ENCODE data around the gene PPP4R3B. TPM values are rescaled to one million over a fixed set of nuclear protein-coding genes. Genes with fewer than 3 reads are reported as not detected.
"Not testable (repeated sequence)": the region's sequence is repeated elsewhere in the genome, so short reads cannot be mapped to it uniquely, and the experiment has no call there.

PPP4R3B gene
- total RNA-seq, 3 donors from 2014 or later, result 66.3 to 72.2 (median 71.2) TPM

- Mint-ChIP-seq H3K36me3 (ENCODE audit: insufficient read depth) (peaks cover 34% of the 10 kb centered on the region), H3K4me3 (no peak overlapping the region), H3K4me1 (ENCODE audit: low read depth) (peaks cover 58% of the 10 kb centered on the region), H3K27me3 (ENCODE audit: low read depth) (no peaks in the 10 kb centered on the region), H3K9me3 (no peaks in the 10 kb centered on the region)
- DNase-seq (no peak), ATAC-seq (no peak)
Observed at GRCh38 chr2:55609938-55610578, 7.4 kb downstream of the PPP4R3B start.

- DNase-seq (no peak), ATAC-seq (no peak)
- H3K9me3 Mint-ChIP-seq, result no peaks in the 10 kb centered on the region
- H3K4me1 Mint-ChIP-seq (ENCODE audit: low read depth), result peaks cover 61% of the 10 kb centered on the region
- H3K27me3 Mint-ChIP-seq (ENCODE audit: low read depth), result no peaks in the 10 kb centered on the region
- H3K4me3 Mint-ChIP-seq, result no peak overlapping the region
- peaks cover 32% of the 10 kb centered on the region for H3K36me3 Mint-ChIP-seq (ENCODE audit: insufficient read depth)
Observed at GRCh38 chr2:55609193-55609794, 8.1 kb downstream of the PPP4R3B start.

- Mint-ChIP-seq H3K9me3 (no peaks in the 10 kb centered on the region), H3K4me3 (no peak overlapping the region), H3K27me3 (ENCODE audit: low read depth) (no peaks in the 10 kb centered on the region), H3K36me3 (ENCODE audit: insufficient read depth) (peaks cover 25% of the 10 kb centered on the region), H3K4me1 (ENCODE audit: low read depth) (peaks cover 62% of the 10 kb centered on the region)
- DNase-seq (no peak), ATAC-seq (no peak)
Observed at GRCh38 chr2:55607717-55608116, 9.7 kb downstream of the PPP4R3B start.

DNA sequence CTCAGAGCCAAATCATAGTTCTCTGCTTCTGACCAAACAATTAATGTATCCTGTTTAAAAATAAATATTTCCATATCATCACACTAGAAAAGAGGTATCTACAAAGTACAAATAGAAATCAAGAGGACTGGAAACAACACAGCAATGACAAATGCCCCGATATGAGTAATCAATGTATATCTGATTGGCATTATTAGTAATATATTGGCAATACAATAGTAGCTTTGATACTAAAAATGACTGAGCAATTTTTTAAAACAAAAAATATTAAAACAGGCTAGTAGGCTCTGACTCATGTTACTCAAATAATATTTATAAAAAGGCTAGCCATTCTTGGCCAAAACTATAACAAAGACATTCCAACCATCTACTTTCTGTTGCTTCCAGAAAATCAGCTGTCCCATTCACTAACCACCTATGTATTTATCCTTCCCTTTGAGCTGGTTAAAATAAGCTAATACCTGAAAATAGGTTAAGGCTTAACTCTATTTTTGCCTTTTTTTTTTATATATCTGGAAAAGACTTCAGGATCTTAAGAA lies 13.3 kb downstream of the PPP4R3B start:
- ATAC-seq (no peak), DNase-seq (no peak)
- Mint-ChIP-seq H3K9me3 (no peaks in the 10 kb centered on the region), H3K27me3 (ENCODE audit: low read depth) (no peaks in the 10 kb centered on the region), H3K36me3 (ENCODE audit: insufficient read depth) (peaks cover 29% of the 10 kb centered on the region), H3K4me3 (no peak overlapping the region), H3K4me1 (ENCODE audit: low read depth) (peaks cover 58% of the 10 kb centered on the region)

DNA sequence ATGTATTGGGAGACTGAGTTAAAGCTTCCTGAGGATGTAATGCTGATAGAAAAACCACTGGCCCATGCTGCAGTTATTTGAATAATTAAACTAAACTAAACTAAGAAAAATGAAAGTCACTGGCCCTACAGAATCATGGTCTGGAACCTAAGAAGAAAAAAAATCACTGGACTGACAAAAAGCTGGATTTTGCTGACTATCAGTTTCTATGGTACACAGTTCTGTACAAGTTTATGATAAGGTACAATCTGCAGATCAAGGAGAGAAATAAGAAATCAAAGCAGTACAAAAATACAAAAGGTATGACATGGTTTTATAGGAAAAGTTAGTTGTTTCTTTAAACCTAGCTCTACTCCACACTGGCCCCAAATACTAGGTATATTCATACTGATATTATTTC lies 15.6 kb downstream of the PPP4R3B start:
- Mint-ChIP-seq H3K9me3 (no peaks in the 10 kb centered on the region), H3K27me3 (ENCODE audit: low read depth) (no peaks in the 10 kb centered on the region), H3K4me1 (ENCODE audit: low read depth) (peaks cover 44% of the 10 kb centered on the region), H3K4me3 (no peak overlapping the region), H3K36me3 (ENCODE audit: insufficient read depth) (peaks cover 27% of the 10 kb centered on the region)
- DNase-seq, result no peak
- ATAC-seq, result no peak

GRCh38 chr2:55598056-55598795 lies 19.2 kb downstream of the PPP4R3B start:
- ATAC-seq, result no peak
- no peak overlapping the region for H3K4me3 Mint-ChIP-seq
- H3K4me1 Mint-ChIP-seq (ENCODE audit: low read depth), result peaks cover 33% of the 10 kb centered on the region
- no peaks in the 10 kb centered on the region for H3K27me3 Mint-ChIP-seq (ENCODE audit: low read depth)
- DNase-seq, result no peak
- H3K36me3 Mint-ChIP-seq (ENCODE audit: insufficient read depth), result peaks cover 35% of the 10 kb centered on the region
- no peaks in the 10 kb centered on the region for H3K9me3 Mint-ChIP-seq

- H3K27me3 Mint-ChIP-seq (ENCODE audit: low read depth); H3K4me3 Mint-ChIP-seq; ATAC-seq; DNase-seq; H3K9me3 Mint-ChIP-seq: not testable (repeated sequence)
- Mint-ChIP-seq H3K36me3 (ENCODE audit: insufficient read depth) (peaks cover 28% of the 10 kb centered on the region), H3K4me1 (ENCODE audit: low read depth) (peaks cover 32% of the 10 kb centered on the region)
Observed at GRCh38 chr2:55596795-55597194, 20.6 kb downstream of the PPP4R3B start.

DNA sequence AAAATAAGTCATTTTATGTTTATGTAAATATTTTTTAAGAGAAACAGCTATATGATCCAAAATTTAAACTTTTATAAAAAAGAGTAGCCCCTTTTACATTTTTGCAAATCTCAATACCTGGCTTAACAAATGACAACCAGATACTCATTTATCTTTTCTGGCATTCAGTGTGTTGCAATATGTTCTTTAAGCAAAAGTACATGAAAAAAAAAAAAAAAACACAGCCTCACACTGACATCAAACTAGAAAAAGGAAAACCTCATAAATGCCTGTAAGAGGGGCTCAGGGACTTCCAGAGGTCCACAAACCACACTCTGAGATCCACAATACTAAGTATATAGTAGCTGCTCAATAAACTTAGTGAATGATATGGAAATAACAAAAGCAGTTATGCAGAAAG lies 21.9 kb downstream of the PPP4R3B start:
- peaks cover 40% of the 10 kb centered on the region for H3K4me1 Mint-ChIP-seq (ENCODE audit: low read depth)
- no peak for ATAC-seq

DNA sequence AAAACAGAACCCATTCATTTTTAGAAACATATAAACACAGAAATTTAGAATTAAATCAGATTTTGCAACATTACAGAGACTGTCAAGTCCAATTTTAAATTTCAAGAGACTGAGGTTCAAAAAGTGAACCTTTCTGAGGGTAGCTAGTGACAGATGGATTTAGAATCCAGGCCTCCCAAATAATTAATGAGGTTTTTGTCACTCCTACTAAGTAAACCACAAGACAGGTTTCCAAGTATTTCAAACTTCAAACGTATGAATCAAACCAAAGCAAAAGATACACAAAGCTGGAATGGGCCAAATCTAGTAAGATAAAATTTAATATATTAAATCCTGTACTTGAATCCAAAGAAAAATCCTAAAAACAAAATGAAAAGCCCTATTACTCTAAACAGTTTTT lies 25.3 kb downstream of the PPP4R3B start:
- DNase-seq (no peak), ATAC-seq (no peak)
- H3K27me3 Mint-ChIP-seq (ENCODE audit: low read depth), result no peaks in the 10 kb centered on the region
- H3K36me3 Mint-ChIP-seq (ENCODE audit: insufficient read depth), result peaks cover 15% of the 10 kb centered on the region
- H3K4me3 Mint-ChIP-seq, result no peak overlapping the region
- peaks cover 30% of the 10 kb centered on the region for H3K4me1 Mint-ChIP-seq (ENCODE audit: low read depth)
- H3K9me3 Mint-ChIP-seq, result no peaks in the 10 kb centered on the region

More for the DNA sequence above, 21.9 kb downstream of the PPP4R3B start:
- no peak overlapping the region for H3K4me3 Mint-ChIP-seq
- H3K36me3 Mint-ChIP-seq (ENCODE audit: insufficient read depth), result peaks cover 27% of the 10 kb centered on the region
- DNase-seq, result no peak
- H3K27me3 Mint-ChIP-seq (ENCODE audit: low read depth), result no peaks in the 10 kb centered on the region
- no peaks in the 10 kb centered on the region for H3K9me3 Mint-ChIP-seq

DNA sequence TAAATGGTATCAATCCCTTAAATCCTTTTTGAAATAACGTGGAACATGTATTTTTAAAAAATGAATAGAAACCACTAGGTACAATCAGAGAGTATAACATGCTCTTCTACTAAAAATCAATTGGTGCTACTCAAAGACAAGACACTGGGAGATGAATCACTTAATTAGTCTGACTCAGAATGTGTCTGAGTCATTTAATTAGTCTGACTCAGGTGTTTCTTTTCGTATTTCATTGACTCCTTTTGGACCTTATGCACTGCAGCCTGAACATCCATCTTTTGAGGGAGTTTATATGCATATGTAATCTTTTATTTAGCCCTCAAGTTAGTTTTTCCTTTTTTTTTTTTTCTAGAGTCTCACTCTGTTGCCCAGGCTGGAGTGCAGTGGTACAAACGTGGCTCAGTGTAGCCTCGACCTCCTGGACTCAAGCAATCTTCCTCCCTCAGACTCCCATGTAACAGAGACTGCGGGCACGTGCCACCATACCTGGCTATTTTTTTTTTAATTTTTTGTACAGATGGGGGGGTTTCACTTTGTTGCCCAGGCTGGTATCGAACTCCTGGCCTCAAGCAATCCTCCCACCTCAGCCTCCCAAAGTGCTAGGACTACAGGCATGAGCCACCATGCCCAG lies 26.5 kb downstream of the PPP4R3B start:
- no peaks in the 10 kb centered on the region for H3K9me3 Mint-ChIP-seq
- no peak overlapping the region for H3K4me3 Mint-ChIP-seq
- ATAC-seq (peak; percentile 99 to 100), DNase-seq (no peak)
- H3K27me3 Mint-ChIP-seq (ENCODE audit: low read depth), result no peaks in the 10 kb centered on the region
- peaks cover 14% of the 10 kb centered on the region for H3K36me3 Mint-ChIP-seq (ENCODE audit: insufficient read depth)
- H3K4me1 Mint-ChIP-seq (ENCODE audit: low read depth), result peaks cover 32% of the 10 kb centered on the region

- Mint-ChIP-seq H3K4me1 (ENCODE audit: low read depth) (peaks cover 22% of the 10 kb centered on the region), H3K4me3 (peak overlapping the region; percentile 8), H3K27me3 (ENCODE audit: low read depth) (no peaks in the 10 kb centered on the region), H3K9me3 (no peaks in the 10 kb centered on the region), H3K36me3 (ENCODE audit: insufficient read depth) (peaks cover 13% of the 10 kb centered on the region)
- DNase-seq (no peak), ATAC-seq (peak; percentile 50 to 57)
Observed at GRCh38 chr2:55585451-55586080, 31.9 kb downstream of the PPP4R3B start.

DNA sequence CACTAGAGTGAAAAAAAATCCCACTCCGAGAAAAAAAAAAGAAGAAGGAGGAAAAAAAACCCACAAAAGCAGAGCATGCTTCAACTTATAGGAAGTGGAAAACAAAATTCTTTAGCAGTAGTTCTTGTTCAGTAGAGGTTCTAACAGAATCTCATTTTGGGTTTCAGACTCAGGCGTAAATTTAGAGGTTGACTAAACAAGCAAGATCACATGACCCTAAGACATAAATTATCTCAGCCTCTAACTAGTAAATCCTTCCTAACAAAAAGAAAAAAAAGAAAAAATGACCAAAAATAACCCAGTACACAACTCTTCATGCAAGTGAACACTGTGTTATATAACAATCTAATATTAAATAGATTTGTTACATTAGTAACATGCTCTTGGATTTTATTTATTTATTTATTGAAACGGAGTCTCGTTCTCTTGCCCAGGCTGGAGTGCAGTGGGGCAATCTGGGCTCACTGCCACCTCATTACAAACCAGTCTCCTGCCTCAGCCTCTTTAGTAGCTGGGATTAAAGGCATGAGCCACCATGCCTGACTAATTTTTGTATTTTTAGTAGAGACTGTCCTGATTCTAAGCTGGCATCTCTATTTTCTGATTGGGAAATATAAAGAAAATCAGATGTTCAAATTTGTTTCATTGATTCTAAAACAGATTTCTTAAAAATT lies 35.4 kb downstream of the PPP4R3B start:
- ATAC-seq, result no peak
- Mint-ChIP-seq H3K27me3 (ENCODE audit: low read depth) (no peaks in the 10 kb centered on the region), H3K4me1 (ENCODE audit: low read depth) (peaks cover 20% of the 10 kb centered on the region), H3K9me3 (no peaks in the 10 kb centered on the region), H3K4me3 (no peak overlapping the region), H3K36me3 (ENCODE audit: insufficient read depth) (peaks cover 30% of the 10 kb centered on the region)
- DNase-seq, result no peak

DNA sequence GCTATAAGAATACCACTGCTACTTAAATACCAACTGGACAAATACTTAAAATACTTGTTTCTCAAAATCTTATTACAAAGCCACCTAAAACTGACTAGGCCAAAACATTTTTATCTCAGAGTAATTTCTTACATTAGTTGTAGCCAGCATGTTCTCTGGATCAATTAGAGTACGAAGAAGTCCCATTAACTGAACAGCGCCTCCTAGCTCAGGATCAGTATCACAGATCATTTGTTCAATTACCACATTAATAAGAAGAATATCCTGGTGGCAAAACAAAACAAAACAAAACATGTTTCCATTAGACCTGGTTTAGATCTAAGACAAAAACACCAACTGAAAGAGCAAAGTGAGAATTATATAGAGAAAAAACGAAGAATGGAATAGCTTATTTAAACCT lies 36.0 kb downstream of the PPP4R3B start:
- Mint-ChIP-seq H3K9me3 (no peaks in the 10 kb centered on the region), H3K27me3 (ENCODE audit: low read depth) (no peaks in the 10 kb centered on the region), H3K4me3 (no peak overlapping the region), H3K4me1 (ENCODE audit: low read depth) (peaks cover 18% of the 10 kb centered on the region), H3K36me3 (ENCODE audit: insufficient read depth) (peaks cover 30% of the 10 kb centered on the region)
- ATAC-seq (no peak), DNase-seq (no peak)

Data from activated T-cell treated with anti-CD3 and anti-CD28 coated beads, Interleukin-2, amount 50 U/mL, for 4 hours (primary cell).